ENCODE data around the gene UFD1. TPM values are rescaled to one million over a fixed set of nuclear protein-coding genes. Genes with fewer than 3 reads are reported as not detected.
A peak's percentile ranks its signal among the peaks of the same experiment; 100 is the strongest.

The UFD1 gene, protein sequence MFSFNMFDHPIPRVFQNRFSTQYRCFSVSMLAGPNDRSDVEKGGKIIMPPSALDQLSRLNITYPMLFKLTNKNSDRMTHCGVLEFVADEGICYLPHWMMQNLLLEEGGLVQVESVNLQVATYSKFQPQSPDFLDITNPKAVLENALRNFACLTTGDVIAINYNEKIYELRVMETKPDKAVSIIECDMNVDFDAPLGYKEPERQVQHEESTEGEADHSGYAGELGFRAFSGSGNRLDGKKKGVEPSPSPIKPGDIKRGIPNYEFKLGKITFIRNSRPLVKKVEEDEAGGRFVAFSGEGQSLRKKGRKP
- 49.6 to 57.9 TPM (median 49.9 TPM) in 3 replicates for total RNA-seq (2021)
- Bru-seq, nascent RNA = percentile 82 among the genes with signal in this experiment
- long read RNA-seq, experiment 1, full-length matches to known transcripts = 181 of 245 reads
- long read RNA-seq, experiment 1, partial matches to known transcripts = 17 of 245 reads
- long read RNA-seq, experiment 1, other reads (novel, unspliced or antisense) = 47 of 245 reads
- long read RNA-seq, experiment 2, transcript UFD1-201 (12 exons, 1,814 nt) = major isoform, 38 of 70 reads
- long read RNA-seq, experiment 2, partial matches to known transcripts = 9 of 70 reads
- long read RNA-seq, experiment 2, other reads (novel, unspliced or antisense) = 22 of 70 reads
- long read RNA-seq, experiment 3, transcript UFD1-201 (12 exons, 1,814 nt) = major isoform, 473 of 560 reads
- long read RNA-seq, experiment 3, partial matches to known transcripts = 15 of 560 reads
- long read RNA-seq, experiment 3, other reads (novel, unspliced or antisense) = 69 of 560 reads

DNA sequence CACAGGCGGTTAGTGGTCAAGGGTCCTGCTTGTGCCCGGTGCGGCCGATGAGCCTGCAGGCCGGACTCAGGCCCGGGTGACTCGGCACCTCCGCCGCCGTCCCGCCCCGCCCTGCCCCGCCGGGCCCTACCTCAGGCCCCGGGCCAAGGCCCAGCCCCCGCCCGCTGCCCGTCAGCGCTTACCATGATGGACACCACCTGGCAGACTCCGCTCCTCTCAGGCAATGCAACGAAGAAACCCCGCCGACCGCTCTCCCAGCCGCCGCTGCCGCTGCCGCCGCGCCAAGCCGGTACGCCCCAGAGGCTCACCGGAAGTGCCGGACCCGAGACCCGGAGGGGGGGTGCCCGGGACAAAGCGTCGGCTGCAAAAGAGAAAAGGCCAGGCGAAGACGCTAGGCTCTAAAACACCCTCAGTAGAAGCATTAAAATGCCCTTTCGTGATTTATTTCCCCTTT lies at the start of gene UFD1:
TSS of gene UFD1 (minus strand) at position 293 of the 454 bp plus-strand sequence. CDS start at position 185, 108 bp downstream.
- POLR2A ChIA-PET = interaction anchor here (0.7 to 1.0 kb wide), 4 partner anchors 32 to 183 kb away, joined by 3 to 4 read pairs (median 4); partner anchors contain the start of gene C22orf39
- H3K4me1 Mint-ChIP-seq = peaks cover 23% of the 10 kb centered on the region
- H3K27me3 Mint-ChIP-seq (ENCODE audit: low read depth) = no peaks in the 10 kb centered on the region
- CTCF ChIA-PET = interaction anchor here (0.6 to 2.9 kb wide), 12 partner anchors 76 to 335 kb away, joined by 3 to 18 read pairs (median 5); partner anchors contain the start of gene ESS2
- DNase-seq (ENCODE audit: low spot score) = peak; percentile 85
- peak within 1 kb of the TSS; percentile 96 for H3K4me3 Mint-ChIP-seq
- peak; percentile 62 for ATAC-seq
- TF ChIP-seq SP1 (CRISPR knock-in tag; conservative IDR thresholded peaks at IDR 0.05) (no peak), ZNF671 (CRISPR knock-in tag; IDR thresholded peaks at IDR 0.05) (no peak), OVOL2 (CRISPR knock-in tag; IDR thresholded peaks at IDR 0.05; ENCODE audit: borderline replicate concordance) (no peak), ELF4 (CRISPR knock-in tag; IDR thresholded peaks at IDR 0.05; ENCODE audit: low read depth) (no peak), PRRX2 (CRISPR knock-in tag; IDR thresholded peaks at IDR 0.05) (no peak), ZNF121 (CRISPR knock-in tag; IDR thresholded peaks at IDR 0.05) (no peak), GABPB1 (CRISPR knock-in tag; IDR thresholded peaks at IDR 0.05) (peak; percentile 74; the same call in 1 of the 2 replicates), ZNF263 (CRISPR knock-in tag; IDR thresholded peaks at IDR 0.05; ENCODE audit: low read depth) (no peak), IRF2 (CRISPR knock-in tag; IDR thresholded peaks at IDR 0.05; ENCODE audit: borderline replicate concordance, low read depth) (no peak), CREM (CRISPR knock-in tag; IDR thresholded peaks at IDR 0.05) (peak; percentile 10; the same call in 1 of the 2 replicates), ZNF423 (CRISPR knock-in tag; IDR thresholded peaks at IDR 0.05) (no peak), HMGA2 (CRISPR knock-in tag; IDR thresholded peaks at IDR 0.05) (no peak)
- TF ChIP-seq, protein P1, sequence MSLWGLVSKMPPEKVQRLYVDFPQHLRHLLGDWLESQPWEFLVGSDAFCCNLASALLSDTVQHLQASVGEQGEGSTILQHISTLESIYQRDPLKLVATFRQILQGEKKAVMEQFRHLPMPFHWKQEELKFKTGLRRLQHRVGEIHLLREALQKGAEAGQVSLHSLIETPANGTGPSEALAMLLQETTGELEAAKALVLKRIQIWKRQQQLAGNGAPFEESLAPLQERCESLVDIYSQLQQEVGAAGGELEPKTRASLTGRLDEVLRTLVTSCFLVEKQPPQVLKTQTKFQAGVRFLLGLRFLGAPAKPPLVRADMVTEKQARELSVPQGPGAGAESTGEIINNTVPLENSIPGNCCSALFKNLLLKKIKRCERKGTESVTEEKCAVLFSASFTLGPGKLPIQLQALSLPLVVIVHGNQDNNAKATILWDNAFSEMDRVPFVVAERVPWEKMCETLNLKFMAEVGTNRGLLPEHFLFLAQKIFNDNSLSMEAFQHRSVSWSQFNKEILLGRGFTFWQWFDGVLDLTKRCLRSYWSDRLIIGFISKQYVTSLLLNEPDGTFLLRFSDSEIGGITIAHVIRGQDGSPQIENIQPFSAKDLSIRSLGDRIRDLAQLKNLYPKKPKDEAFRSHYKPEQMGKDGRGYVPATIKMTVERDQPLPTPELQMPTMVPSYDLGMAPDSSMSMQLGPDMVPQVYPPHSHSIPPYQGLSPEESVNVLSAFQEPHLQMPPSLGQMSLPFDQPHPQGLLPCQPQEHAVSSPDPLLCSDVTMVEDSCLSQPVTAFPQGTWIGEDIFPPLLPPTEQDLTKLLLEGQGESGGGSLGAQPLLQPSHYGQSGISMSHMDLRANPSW (CRISPR knock-in tag; conservative IDR thresholded peaks at IDR 0.05; ENCODE audit: low read depth) = no peak
- TF ChIP-seq, protein P2, sequence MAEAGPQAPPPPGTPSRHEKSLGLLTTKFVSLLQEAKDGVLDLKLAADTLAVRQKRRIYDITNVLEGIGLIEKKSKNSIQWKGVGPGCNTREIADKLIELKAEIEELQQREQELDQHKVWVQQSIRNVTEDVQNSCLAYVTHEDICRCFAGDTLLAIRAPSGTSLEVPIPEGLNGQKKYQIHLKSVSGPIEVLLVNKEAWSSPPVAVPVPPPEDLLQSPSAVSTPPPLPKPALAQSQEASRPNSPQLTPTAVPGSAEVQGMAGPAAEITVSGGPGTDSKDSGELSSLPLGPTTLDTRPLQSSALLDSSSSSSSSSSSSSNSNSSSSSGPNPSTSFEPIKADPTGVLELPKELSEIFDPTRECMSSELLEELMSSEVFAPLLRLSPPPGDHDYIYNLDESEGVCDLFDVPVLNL (CRISPR knock-in tag; IDR thresholded peaks at IDR 0.05; ENCODE audit: borderline replicate concordance, low read depth) = no peak
- TF ChIP-seq, protein P3, sequence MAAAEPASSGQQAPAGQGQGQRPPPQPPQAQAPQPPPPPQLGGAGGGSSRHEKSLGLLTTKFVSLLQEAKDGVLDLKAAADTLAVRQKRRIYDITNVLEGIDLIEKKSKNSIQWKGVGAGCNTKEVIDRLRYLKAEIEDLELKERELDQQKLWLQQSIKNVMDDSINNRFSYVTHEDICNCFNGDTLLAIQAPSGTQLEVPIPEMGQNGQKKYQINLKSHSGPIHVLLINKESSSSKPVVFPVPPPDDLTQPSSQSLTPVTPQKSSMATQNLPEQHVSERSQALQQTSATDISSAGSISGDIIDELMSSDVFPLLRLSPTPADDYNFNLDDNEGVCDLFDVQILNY (CRISPR knock-in tag; IDR thresholded peaks at IDR 0.05) = peak; percentile 54; the same call in 1 of the 2 replicates
- TF ChIP-seq, protein P4, sequence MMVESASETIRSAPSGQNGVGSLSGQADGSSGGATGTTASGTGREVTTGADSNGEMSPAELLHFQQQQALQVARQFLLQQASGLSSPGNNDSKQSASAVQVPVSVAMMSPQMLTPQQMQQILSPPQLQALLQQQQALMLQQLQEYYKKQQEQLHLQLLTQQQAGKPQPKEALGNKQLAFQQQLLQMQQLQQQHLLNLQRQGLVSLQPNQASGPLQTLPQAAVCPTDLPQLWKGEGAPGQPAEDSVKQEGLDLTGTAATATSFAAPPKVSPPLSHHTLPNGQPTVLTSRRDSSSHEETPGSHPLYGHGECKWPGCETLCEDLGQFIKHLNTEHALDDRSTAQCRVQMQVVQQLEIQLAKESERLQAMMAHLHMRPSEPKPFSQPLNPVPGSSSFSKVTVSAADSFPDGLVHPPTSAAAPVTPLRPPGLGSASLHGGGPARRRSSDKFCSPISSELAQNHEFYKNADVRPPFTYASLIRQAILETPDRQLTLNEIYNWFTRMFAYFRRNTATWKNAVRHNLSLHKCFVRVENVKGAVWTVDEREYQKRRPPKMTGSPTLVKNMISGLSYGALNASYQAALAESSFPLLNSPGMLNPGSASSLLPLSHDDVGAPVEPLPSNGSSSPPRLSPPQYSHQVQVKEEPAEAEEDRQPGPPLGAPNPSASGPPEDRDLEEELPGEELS (CRISPR knock-in tag; IDR thresholded peaks at IDR 0.05) = peak; percentile 55; the same call in 1 of the 2 replicates
- H3K36me3 Mint-ChIP-seq = peaks cover 13% of the 10 kb centered on the region
- H3K9me3 Mint-ChIP-seq = no peaks in the 10 kb centered on the region
- H3K27ac Mint-ChIP-seq = peak within 1 kb of the TSS; percentile 99
